SIG-M5 treated with dmso at 0.1 percent for 504 hours (cell line): ENCODE measurements around the gene LIMD2.
"Not testable (repeated sequence)": the region's sequence is repeated elsewhere in the genome, so short reads cannot be mapped to it uniquely, and the experiment has no call there.

Experiments used
- DNase-seq: peaks from one replicate; lab custom pipeline; 2025; ENCODE audit not compliant: unreplicated experiment; lab: John Stamatoyannopoulos, UW

LIMD2 gene

DNA sequence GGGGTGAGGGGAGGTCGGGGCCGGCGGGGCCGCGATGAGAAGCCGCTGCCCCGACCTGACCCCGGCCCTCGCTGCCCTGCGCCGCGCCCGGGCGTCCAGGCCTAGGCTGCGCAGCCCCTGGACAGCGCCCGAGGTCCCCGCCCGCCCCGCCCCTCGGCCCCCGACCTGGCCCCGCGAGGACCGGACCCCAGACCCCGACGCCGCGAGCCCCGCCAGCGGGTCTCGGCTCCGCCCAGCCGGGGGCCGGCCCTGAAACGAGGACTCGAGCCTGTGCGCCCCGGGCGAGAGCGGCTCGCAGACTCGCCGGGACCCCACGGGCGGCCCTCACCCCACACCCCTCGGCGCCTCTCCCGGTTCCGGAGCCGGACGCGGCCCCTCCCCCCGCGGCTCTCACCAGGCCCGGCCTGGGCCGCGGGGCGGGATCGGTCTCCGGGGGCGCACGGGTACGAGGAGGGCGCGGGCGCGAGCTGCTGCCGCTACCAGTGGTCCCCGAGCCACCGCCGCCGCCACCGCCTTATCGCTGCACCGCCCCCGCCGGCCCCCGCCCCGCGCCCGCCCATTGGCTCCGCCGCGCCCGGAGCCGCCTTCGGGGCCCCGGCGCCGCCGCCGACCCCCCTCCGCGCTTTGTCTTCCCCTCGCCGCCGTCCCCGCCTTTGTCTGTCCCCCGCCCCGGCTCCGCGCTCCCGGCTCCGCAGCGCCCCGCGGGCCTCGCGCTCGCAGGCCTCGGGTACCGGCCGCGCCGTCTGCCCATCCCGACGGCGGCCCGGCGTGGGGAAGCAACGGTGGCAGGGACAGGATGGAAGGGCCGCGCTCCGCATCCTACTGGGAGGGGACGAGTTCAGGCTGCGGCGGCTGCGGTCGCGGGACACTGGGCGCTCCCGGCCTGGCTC, at the start of gene LIMD2:
LIMD2 (minus strand) TSS at position 488 of the 890 bp plus-strand sequence. CDS start 827 bp downstream, outside the sequence.
- DNase-seq = peak; percentile 55

DNA sequence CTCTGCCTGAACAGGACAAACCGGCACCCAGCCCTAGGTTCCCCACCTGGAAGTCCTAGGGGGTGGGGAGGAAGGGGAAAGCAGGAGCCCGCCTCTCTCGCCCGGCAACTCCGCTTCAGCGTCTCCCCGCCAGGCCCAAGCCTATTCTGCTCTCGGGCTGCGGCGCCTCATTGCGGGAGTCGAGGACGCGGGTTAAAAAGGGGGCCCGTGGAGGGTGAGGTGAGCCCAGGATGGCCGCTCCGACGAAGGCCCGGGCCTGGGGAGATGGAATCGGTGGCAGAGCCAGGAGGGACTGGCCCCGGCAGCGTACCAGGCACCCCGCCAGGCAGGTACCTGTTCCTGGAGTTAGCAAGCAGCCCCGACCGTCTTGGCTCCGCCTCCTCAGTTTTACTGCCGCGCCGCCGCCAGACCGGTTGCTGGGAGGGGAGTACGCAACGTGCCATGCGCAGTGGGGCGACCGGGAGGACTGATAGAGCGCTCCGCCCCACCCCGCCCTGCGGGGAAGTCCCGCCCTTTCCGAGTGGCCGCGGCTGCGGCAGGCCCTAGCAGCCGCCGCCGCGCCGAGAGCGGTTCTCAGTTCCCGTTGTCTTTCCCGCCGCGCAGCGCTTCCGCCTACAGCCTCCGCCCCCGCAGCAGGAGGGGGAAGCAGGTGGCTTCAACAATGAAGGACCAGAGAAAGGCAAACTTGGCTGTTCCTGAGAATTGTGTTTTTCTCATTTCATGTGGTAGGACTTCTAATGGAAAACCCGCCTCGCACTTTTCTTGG, 41.7 kb upstream of the LIMD2 start, which contains the start of gene STRADA:
STRADA (minus strand) TSS at position 392 of the 766 bp plus-strand sequence. CDS start 13,430 bp downstream, outside the sequence.
- DNase-seq = peak; percentile 99

DNA sequence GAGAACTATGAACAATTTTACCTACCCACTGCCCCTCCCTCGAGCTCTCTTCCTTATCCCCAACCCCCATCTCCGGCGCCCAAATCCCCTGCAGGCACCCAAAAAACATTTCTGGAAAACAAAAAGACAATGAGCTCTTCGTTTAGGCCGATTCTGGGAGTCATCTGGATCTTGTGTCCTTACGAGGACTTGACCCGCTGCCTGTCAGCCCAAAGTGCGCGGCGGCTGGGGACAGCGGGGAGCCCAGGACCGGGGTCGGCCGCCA, 41.1 kb upstream of the LIMD2 start:
- peak; percentile 59 for DNase-seq

DNA sequence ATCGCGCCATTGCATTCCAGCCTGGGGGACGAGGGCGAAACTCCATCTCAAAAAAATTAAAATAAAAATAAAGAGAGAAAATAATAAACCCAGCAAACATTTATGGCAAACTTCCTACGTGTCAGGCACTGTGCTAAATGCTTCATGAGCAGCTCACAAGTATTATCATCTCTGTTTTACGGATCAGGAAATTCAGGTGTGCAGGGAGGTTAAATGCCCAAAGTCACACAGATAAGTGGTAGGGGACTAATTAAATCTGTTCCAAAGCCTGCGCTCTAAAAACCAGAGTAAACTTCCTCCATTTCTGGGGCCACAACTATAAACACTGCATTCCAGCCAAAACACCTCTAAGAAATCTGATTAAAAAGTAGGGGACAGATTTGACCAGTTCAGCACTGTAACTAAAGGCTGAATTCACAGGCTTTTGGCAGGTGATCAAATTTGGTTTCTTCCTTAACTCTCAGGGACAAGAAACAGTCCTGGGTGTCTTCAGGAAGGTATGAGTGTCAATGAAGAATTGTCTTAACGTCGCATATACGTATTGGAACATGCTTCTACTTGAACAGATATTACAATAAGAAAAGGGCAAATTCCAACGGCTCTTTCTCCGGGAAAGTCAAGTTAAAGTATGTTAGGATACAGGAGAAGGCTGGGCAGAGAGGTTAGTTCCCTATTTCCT, 40.7 kb upstream of the LIMD2 start:
- DNase-seq = peak; percentile 58

DNA sequence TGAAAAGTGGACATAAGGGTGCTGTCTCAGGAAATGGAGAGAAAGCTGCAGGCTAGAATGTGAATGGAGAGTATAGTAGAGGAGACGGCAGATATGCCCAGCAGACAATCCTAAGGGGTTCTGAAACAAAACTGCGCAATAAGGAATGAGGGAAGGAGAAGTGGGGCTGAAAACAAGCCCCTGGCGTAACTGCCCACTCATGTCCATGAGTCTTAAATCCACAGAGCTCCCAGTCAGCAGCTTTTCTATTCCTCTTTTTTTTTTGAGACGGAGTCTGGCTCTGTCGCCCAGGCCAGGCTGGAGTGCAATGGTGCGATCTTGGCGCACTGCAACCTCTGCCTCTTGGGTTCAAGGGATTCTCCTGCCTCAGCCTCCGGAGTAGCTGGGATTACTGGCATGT, 35.8 kb upstream of the LIMD2 start:
- DNase-seq = no peak

DNA sequence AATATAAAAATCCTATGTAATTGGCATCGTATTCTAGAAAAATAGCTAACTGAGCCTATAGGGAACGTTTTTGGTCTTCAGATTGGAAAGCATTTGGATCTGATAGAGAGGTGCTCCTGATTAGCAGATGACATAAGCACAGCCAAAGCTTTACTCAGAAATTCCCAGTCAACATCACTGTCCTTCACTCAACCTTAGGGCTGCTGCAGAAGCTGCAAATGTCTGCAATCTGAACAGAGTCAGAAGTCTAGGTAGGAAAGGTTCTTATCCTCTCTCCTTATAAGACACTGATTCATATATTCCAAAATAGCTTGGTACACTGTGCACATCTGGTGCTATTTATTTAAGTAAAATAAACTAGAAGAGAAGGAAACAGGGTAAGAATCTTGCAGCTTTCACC, 22.5 kb upstream of the LIMD2 start:
- DNase-seq = no peak

DNA sequence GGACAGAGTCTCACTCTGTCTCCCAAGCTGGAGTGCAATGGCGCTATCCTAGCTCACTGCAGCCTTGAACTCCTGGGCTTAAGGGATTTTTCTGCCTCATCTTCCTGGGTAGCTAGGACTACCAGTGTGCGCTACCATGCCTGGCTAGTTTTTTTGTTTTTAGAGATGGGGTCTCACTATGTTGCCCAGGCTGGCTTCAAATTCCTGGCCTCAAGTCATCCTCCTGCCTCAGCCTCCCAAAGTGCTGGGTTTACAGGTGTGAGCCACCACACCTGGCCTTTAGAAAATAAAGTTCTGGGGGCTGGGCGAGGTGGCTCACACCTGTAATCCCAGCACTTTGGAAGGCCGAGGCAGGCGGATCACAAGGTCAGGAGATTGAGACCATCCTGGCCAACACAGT, 20.3 kb upstream of the LIMD2 start:
- not testable (repeated sequence) for DNase-seq

DNA sequence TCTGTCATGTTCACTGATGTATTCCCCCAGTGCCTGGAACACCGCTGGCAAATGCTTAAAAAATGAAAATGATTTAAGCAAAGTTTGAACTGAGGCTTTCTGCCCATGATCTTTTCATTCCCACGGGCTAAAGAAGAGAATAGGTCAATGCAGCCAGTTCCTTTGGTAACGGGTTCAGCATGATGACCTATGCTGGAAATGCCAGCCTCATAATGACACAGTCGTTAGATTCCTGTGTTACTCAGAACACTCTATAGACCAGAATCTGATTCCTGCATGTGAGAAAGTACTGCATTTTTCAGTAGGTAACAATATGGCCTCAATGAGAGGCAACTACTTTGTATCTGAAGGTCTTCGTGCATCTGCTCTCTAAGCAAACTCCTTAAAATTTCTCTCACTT, 19.1 kb upstream of the LIMD2 start:
- no peak for DNase-seq

DNA sequence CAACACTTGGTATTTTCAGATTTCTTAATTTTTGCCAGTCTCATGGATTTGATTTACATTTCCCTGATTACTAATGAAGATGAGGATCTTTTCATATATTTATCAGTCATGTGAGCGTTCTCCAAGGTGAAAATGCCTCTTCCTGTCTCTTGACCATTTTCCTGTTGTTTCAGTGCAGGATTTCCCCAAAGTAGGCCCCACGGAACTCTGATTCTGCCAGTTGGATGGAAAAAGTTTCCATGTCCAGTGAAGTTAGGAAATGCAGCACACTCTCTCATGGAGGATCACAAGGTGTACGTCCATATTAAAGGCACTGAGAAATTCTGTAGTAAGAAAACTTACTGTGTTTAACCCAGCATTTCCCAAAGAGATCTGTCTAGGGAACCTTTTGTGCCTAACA, 16.5 kb upstream of the LIMD2 start:
- no peak for DNase-seq

DNA sequence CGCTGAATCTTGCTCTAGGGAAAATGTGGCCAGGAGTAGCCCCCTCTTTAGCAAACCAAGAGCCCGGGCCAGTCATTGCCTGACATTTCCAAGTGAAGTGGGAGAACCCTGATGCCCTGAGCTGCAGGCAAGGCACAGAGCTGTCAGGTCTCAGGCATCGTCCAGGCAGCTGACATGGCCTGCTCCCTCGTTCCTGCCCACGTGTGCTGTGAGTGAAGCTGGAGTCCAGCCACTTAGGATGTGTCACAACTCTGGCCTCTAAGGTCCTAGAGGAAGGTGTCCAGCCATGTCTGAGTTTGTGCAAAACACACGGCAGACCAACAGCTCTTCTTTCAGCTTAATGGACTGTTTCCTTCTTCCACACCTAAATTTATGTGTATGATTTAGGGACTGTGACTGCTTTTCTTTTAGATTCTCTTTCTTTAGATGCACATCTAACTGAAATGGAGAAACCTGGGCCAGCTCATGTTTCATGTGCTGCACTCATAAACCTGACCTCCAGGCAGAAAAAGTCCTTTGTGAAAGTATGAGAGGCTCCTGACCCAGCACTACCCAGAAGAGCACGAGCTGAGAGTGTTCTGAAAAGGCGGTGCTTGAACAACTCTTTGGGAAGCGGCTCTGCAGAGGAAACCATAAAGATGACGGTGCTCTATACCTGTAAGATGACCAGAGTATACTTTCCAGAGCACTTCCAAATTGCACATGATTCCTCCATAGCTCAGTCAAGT, 14.8 kb upstream of the LIMD2 start:
- DNase-seq = no peak

DNA sequence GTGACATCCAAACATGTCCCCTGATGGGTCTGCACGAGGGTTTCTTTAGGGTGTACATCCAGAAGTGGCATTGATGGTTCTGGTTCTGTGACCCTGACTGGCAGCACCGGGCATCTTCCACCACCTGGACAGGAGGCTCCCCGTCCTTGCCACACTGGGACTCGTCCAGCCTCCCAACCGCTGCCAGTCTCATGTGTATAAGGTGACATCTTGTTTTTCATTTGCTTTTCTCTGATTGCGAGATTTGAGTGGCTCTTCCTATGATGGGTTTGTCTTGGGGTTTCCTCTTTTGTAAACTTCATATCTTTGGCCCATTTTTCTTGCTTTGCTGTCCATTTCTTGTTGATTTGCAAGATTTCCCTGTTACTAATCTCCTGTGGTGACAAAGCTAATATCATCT, 9.2 kb upstream of the LIMD2 start:
- DNase-seq = no peak

DNA sequence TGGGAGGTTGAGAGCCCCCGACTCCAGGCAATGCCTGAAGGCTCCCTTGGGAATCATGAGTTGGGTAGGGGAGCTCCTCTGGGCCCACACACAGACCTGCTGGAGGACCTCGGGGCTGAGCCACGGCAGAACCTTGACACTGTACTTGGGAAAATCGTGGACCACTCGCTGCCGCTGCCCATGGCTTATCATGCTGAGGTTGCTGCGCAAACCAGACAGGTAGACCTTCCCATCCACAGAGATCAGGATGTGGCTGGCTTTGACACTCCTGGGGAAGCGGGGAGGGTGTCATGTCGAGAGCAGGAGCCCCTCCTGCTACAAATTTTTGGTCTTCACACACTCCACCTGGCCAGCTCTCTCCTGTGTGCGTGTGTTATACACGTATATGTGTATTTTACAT, 7.2 kb upstream of the LIMD2 start:
- DNase-seq = no peak

DNA sequence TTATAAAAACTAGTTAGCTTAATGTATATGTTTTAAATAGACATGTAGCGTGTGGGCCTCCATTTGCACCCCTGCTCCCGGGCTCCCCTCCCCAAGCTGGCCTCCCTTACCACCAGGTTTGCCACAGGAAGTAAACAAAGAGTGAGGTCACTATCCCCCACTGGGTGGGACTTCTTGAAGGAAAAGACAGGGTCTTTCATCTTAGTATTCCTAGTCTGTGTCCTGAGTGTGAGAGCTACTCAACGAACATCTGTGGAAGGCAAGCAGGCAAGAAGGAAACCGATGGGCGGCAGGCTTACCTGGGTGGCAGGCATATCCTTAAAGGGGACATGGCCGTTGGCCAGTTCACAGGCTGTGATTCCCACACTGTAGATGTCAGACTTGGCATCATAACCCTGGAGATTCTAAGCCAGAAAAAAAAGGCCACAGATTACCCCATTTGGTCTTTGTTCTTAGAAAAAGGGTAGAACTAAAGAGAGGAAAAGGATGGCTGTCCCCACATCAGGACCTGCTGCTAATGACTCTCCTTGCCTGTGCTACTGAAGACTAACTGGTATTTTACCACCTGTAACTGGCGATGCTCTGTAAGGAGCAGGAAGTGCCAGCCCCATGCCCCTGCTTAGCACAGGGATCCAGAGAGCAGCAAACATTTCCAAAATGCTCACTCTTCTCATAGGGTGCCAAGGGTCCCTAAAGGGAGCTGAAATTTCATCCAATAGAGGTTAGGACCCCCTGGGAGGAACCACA, 6.6 kb upstream of the LIMD2 start:
- DNase-seq = no peak

DNA sequence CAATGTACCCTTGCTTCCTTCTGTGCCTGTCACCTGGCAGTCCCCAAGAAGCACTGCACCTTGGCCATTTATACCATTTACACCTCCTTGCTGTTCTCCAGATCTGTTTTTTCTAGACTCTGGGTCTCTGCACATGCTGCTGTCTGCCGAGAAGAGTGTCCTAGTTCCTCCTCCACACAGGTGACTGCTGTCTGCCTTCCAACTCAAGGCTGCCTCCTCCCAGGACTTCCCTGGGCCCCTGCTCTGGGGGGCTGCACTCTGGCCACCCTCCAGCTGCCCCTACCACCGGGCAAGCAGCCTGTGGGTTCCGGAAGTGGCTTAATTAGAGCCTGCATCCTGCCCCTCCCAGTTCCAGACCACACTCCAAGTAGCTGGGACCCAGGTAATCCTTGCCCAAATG, 5.7 kb upstream of the LIMD2 start:
- no peak for DNase-seq

DNA sequence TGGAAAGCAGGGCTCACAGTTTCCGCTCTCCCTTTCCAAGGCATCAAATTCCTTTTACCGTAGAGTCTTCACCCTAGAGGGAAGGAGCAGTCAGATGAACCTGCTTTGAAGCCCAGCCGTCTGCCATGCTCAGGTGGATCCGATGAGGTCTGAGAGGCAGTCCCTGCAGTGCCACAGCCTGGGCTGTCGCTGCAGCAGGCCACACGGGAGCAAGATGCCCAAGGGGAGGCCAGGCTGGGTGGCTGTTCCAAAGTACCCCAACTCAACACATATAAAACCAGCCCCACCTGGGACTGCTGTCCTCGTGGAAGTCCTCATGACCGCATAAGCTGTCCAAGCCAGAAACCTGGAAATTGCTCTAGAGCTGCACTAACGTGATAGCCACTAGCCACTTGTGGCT, 4.9 kb upstream of the LIMD2 start:
- DNase-seq = no peak

DNA sequence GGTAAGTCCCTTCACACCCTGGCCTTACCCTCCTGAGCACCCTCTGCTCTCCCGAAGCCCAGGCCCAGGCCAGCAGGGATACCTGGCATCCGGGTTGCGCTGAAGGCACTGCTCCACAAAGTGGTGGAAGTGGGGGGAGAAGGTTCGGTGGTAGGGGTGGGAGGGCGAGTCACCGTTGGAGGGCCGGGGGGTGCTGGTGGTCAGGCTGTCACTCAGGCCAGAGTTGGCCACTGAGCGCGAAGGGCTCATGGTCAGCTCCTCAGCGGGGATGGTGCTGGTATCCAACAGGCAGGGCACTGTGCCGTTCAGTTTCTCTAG, 4.3 kb upstream of the LIMD2 start:
- DNase-seq = no peak

DNA sequence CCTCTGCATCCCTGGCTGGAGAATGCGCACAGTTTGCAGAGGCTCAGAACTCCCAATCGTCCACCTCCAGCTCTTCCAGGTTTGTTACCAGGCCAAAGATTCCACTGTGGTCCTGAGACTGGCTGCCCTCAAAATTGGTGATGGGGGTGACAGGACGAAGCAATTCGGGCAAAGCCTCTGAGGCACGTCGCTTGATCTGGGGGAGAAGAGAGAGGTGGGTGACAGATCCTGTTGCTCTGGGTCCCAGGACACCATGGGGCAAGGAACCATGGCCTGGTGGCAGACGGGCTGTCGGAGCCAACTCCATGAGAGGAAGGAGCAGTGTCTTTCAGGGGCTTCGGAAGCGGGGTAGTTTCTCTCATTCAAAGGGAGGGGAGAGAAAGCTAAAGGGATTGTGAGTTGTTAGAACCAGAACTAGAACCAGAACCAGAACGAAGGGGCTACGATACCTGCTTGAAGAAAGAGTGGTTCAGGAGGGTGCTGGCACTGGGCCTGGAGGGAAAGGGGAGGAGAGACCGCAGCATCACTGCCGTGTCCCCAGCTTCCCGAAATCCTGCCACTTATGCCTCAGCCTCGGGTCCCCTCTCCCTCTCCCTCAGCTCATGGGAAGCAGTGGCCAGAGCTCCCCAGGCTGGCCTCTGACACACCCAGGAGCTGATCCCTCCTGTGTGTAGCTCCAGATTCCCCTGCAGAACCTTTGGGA, 3.8 kb upstream of the LIMD2 start:
- DNase-seq = no peak

DNA sequence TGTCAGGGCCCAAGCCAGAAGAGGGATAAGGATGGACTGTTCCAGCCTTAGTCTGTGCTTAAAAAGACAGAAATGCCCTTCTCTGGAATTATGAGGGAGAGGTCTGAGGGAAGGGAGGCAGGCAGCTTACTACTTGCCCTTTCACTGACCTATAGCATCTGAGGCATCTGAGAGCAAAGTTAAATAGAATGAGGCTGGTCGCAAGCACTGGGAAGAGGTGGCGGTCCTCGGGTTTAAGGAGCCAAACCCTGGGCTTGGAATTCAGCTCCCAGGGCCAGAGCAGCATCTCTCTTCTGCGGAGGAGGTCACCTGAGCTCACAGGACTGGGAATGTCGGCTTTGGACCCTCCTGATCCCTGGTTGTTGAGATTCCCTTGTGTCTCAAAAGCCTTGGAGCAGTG, 3.1 kb upstream of the LIMD2 start:
- no peak for DNase-seq

DNA sequence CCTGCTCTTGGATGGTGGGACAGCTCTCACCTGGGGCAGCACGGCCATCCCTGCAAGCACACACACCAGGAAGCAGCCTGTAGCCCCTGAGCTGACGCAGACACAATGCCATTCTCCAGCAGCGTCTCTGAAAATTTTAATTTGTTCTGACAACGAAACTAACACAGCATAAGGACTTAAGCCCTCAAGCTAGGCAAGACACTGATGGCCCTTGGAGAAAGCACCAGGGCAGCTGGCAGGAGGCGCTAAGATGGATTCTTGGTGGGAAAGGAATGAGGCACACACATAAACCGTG, 2.7 kb upstream of the LIMD2 start:
- no peak for DNase-seq
